Measurements from ENCODE around the gene IGFBP1. TPM values are rescaled to one million over a fixed set of nuclear protein-coding genes. Genes with fewer than 3 reads are reported as not detected.

The IGFBP1 gene
- polyA plus RNA-seq, 1 donor from 2014 or later = not detected

- no peak overlapping the region for H3K27ac ChIP-seq (ENCODE audit: low read length)
- H3K9me3 ChIP-seq (ENCODE audit: low read length) = no peaks in the 10 kb centered on the region
- H2AFZ ChIP-seq (ENCODE audit: low read depth, low read length) = no peak overlapping the region
- no peaks in the 10 kb centered on the region for H3K36me3 ChIP-seq (ENCODE audit: insufficient read depth, low read length)
- no peak overlapping the region for H3K4me2 ChIP-seq (ENCODE audit: low read length)
- H3F3A ChIP-seq (ENCODE audit: insufficient read depth, low read length, poor library complexity, severe bottlenecking) = no peaks in the 10 kb centered on the region
- no peaks in the 10 kb centered on the region for H4K20me1 ChIP-seq (ENCODE audit: insufficient read depth)
- H3K4me3 ChIP-seq (ENCODE audit: low read length) = no peak overlapping the region
- no peaks in the 10 kb centered on the region for H3K9me2 ChIP-seq (ENCODE audit: insufficient read depth, low read length)
- no peaks in the 10 kb centered on the region for H3K79me2 ChIP-seq (replicated peaks; ENCODE audit: insufficient read depth, low read length)
- no peak overlapping the region for H3K9ac ChIP-seq (ENCODE audit: low read length)
- TF ChIP-seq MXI1 (conservative IDR thresholded peaks at IDR 0.05; ENCODE audit: poor library complexity, severe bottlenecking) (no peak), EP300 (conservative IDR thresholded peaks at IDR 0.05; ENCODE audit: poor library complexity, severe bottlenecking) (no peak), SMC3 (conservative IDR thresholded peaks at IDR 0.05; ENCODE audit: poor library complexity) (no peak), RAD21 (conservative IDR thresholded peaks at IDR 0.05) (no peak), EZH2 (IDR thresholded peaks at IDR 0.05; ENCODE audit: borderline replicate concordance, insufficient read depth, low read length, poor library complexity, severe bottlenecking) (no peak), POLR2AphosphoS5 (IDR thresholded peaks at IDR 0.05) (no peak), TAF1 (IDR thresholded peaks at IDR 0.05; ENCODE audit: low read depth) (no peak)
- TF ChIP-seq, protein P1, sequence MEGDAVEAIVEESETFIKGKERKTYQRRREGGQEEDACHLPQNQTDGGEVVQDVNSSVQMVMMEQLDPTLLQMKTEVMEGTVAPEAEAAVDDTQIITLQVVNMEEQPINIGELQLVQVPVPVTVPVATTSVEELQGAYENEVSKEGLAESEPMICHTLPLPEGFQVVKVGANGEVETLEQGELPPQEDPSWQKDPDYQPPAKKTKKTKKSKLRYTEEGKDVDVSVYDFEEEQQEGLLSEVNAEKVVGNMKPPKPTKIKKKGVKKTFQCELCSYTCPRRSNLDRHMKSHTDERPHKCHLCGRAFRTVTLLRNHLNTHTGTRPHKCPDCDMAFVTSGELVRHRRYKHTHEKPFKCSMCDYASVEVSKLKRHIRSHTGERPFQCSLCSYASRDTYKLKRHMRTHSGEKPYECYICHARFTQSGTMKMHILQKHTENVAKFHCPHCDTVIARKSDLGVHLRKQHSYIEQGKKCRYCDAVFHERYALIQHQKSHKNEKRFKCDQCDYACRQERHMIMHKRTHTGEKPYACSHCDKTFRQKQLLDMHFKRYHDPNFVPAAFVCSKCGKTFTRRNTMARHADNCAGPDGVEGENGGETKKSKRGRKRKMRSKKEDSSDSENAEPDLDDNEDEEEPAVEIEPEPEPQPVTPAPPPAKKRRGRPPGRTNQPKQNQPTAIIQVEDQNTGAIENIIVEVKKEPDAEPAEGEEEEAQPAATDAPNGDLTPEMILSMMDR (IDR thresholded peaks at IDR 0.05; ENCODE audit: poor library complexity, severe bottlenecking) = no peak
- TF ChIP-seq, protein P2, sequence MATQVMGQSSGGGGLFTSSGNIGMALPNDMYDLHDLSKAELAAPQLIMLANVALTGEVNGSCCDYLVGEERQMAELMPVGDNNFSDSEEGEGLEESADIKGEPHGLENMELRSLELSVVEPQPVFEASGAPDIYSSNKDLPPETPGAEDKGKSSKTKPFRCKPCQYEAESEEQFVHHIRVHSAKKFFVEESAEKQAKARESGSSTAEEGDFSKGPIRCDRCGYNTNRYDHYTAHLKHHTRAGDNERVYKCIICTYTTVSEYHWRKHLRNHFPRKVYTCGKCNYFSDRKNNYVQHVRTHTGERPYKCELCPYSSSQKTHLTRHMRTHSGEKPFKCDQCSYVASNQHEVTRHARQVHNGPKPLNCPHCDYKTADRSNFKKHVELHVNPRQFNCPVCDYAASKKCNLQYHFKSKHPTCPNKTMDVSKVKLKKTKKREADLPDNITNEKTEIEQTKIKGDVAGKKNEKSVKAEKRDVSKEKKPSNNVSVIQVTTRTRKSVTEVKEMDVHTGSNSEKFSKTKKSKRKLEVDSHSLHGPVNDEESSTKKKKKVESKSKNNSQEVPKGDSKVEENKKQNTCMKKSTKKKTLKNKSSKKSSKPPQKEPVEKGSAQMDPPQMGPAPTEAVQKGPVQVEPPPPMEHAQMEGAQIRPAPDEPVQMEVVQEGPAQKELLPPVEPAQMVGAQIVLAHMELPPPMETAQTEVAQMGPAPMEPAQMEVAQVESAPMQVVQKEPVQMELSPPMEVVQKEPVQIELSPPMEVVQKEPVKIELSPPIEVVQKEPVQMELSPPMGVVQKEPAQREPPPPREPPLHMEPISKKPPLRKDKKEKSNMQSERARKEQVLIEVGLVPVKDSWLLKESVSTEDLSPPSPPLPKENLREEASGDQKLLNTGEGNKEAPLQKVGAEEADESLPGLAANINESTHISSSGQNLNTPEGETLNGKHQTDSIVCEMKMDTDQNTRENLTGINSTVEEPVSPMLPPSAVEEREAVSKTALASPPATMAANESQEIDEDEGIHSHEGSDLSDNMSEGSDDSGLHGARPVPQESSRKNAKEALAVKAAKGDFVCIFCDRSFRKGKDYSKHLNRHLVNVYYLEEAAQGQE (IDR thresholded peaks at IDR 0.05; ENCODE audit: borderline replicate concordance) = no peak
- H3K27me3 ChIP-seq (ENCODE audit: insufficient read depth, low read depth, low read length) = peaks cover 32% of the 10 kb centered on the region
Observed at GRCh38 chr7:45885264-45885882, 2.9 kb upstream of the IGFBP1 start.

GRCh38 chr7:45886931-45887667, 1.2 kb upstream of the IGFBP1 start:
- no peaks in the 10 kb centered on the region for H3K36me3 ChIP-seq (ENCODE audit: insufficient read depth, low read length)
- no peaks in the 10 kb centered on the region for H3K79me2 ChIP-seq (replicated peaks; ENCODE audit: insufficient read depth, low read length)
- no peak overlapping the region for H3K9ac ChIP-seq (ENCODE audit: low read length)
- H3K4me2 ChIP-seq (ENCODE audit: low read length) = no peak overlapping the region
- H4K20me1 ChIP-seq (ENCODE audit: insufficient read depth) = no peaks in the 10 kb centered on the region
- H3F3A ChIP-seq (ENCODE audit: insufficient read depth, low read length, poor library complexity, severe bottlenecking) = no peaks in the 10 kb centered on the region
- no peaks in the 10 kb centered on the region for H3K9me2 ChIP-seq (ENCODE audit: insufficient read depth, low read length)
- H3K27me3 ChIP-seq (ENCODE audit: insufficient read depth, low read depth, low read length) = peaks cover 32% of the 10 kb centered on the region
- TF ChIP-seq, protein P1 (IDR thresholded peaks at IDR 0.05; ENCODE audit: poor library complexity, severe bottlenecking) = no peak
- H3K9me3 ChIP-seq (ENCODE audit: low read length) = no peaks in the 10 kb centered on the region
- H2AFZ ChIP-seq (ENCODE audit: low read depth, low read length) = no peak overlapping the region
- H3K4me3 ChIP-seq (ENCODE audit: low read length) = no peak overlapping the region
- H3K27ac ChIP-seq (ENCODE audit: low read length) = no peak overlapping the region

All from neural cell (in vitro differentiated cells).